ENCODE results near the gene GNB1. TPM values are rescaled to one million over a fixed set of nuclear protein-coding genes. Genes with fewer than 3 reads are reported as not detected.

GNB1 gene
- total and polyA plus RNA-seq, 12 donors: 79.6 to 482 (median 163) TPM

DNA sequence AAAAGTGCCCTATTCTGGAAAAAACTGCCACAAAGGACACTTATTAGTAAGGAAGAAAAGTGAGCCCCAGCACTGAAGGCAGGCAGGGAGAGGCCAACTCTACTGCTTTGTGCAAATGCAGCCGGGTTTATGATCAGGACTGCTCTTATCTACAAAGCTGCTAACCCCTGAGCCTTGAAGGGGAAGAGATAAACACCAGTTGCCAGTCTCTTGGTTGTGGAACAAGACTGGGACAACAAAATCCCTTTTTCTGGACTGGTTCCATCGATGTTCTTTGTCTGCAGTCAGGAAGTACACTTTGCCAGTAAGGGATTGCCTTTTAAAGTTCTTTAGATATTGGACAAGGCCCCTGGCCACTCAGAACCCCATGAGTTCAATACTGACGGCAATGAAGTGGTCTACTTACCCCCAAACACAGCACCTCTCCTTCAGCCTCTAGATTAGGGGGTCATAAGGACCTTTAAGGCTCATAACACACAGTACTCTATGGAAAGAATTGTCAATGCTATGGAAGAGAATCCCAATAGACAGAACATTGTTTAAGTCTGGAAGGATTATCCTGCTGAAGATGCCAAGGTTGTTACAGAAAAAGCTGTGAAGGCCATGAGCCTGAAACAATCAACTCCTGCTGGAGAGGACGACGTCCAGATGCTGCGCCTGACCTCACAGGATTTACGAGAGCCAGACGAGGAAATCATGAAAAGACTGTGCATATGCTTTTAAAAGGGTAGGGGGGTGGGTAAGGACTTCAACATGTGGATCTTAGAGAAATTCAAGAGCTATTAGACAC lies 43.6 kb downstream of the GNB1 start:
- Histone ChIP-seq H3K4me3 (peak overlapping the region in 1 of 4 donors; percentile 15), H3K27me3 (no peaks in the 10 kb centered on the region), H3K9me3 (replicated peaks in 1 of 3) (no peaks in the 10 kb centered on the region), H3K27ac (peak overlapping the region in 4 of 5 donors; percentile 9 to 77 (median 60)), H3K36me3 (replicated peaks in 1 of 2) (no peaks in the 10 kb centered on the region), H3K4me1 (replicated peaks in 1 of 2) (peaks cover 22 to 71% of the 10 kb centered on the region in 2 donors)
- peak in 5 of 7 donors; percentile 45 to 67 (median 48) for DNase-seq
- TF ChIP-seq CTCF (IDR thresholded peaks at IDR 0.05) (no peak), POLR2A (IDR thresholded peaks at IDR 0.05) (peak in 1 of 2 donors; percentile 37)
- intact Hi-C loops (cut with DNase I): no loop called here
- 20 to 35% (median 32%) methylated on average over 8 of the region's 8 CpGs for WGBS, 4 donors

DNA sequence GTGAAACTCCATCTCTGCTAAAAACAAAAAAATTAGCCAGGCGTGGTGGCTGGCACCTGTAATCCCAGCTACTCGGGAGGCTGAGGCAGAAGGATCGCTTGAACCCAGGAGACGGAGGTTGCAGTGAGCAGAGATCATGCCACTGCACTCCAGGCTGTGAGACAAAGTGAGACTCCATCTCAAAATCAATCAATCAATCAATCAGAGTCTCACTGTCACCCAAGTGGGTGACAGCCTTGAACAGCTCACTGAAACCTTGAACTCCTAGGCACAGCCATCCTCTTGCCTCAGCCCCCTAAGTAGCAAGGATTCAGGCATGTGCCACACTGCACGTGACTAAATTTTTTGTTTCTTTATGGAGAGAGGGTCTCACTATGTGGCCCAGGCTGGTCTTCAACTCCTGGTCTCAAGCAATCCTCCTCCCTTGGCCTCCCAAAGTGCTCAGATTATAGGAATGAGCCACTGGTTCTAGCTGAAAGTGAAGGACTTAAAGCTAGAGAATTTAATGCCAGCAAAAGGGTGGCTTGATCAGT lies 44.4 kb downstream of the GNB1 start:
- DNase-seq: no peak
- peak overlapping the region in 4 of 5 donors; percentile 9 to 77 (median 60) for H3K27ac ChIP-seq
- no peaks in the 10 kb centered on the region for H3K27me3 ChIP-seq
- H3K9me3 ChIP-seq (replicated peaks in 1 of 3): no peaks in the 10 kb centered on the region
- H3K4me3 ChIP-seq: peak overlapping the region in 1 of 4 donors; percentile 15
- no peaks in the 10 kb centered on the region for H3K36me3 ChIP-seq (replicated peaks in 1 of 2)
- peaks cover 27 to 79% of the 10 kb centered on the region in 2 donors for H3K4me1 ChIP-seq (replicated peaks in 1 of 2)
- 78 to 88% (median 86%) methylated on average over 5 of the region's 5 CpGs for WGBS, 4 donors
- TF ChIP-seq POLR2A (IDR thresholded peaks at IDR 0.05) (no peak), CTCF (IDR thresholded peaks at IDR 0.05) (no peak)
- intact Hi-C loops (cut with DNase I): no loop called here

DNA sequence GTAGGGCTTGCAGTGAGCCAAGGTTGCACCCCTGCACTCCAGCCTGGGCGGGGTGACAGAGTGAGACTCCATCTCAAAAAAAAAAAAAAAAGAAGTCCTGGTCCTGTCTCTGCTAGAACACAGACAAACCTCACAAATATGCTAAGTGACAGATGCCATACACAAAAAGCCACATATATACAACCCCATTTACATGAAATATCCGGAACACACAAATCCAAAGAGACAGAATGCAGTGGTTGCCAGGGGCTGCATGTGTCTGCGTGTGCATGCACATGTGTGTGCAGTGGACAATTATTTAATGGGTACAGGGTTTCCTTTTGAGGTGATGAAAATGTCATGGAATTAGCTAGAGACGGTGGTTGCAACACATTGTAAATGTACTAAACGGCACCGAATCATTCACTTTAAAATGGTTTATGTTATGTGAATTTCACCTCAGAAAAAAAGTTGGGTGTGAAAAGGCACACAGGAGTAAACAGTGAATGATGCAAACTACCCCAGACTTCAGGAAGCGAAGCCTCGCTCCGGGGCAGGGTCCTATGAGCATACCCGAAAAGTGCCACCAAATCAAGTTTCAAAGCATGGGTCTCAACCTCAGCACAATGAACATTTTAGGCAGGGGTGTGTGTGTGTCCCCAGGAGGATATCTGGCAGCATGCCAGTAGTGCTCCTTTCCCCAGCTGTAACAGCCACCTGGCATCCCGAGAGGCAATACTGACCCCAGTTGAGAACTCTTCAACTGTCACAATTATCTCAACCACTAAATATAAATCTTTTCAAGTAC lies 48.3 kb downstream of the GNB1 start:
- no peaks in the 10 kb centered on the region for H3K36me3 ChIP-seq (replicated peaks in 1 of 2)
- intact Hi-C loops (cut with DNase I): no loop called here
- peaks cover 24 to 74% of the 10 kb centered on the region in 2 donors for H3K4me1 ChIP-seq (replicated peaks in 1 of 2)
- no peak overlapping the region for H3K27ac ChIP-seq
- H3K4me3 ChIP-seq: no peak overlapping the region
- no peaks in the 10 kb centered on the region for H3K9me3 ChIP-seq (replicated peaks in 1 of 3)
- TF ChIP-seq CTCF (IDR thresholded peaks at IDR 0.05): no peak
- no peak for TF ChIP-seq POLR2A (IDR thresholded peaks at IDR 0.05)
- DNase-seq: peak in 2 of 7 donors; percentile 33 to 55
- WGBS, 4 donors: 74 to 81% (median 78%) methylated on average over 11 of the region's 11 CpGs
- no peaks in the 10 kb centered on the region for H3K27me3 ChIP-seq

DNA sequence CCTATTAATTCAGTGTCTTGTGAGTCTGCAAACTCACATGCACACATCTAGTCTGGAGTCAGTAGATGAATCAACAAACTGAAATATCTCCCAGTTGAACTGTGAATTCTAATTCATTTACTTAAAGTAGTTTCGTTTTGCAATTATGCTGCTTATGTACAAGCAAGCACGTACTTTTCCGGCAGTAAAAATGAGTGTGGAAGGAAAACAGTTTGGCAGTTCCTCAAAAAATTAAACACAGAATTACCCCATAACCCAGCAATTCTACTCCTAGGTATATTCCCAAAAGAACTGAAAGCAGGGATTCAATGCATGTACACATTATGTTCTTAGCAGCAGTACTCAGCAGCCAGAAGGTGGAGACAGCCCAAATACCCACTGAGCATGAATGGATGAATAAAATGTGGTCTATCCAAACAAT lies 49.3 kb downstream of the GNB1 start:
- intact Hi-C loops (cut with DNase I): no loop called here
- TF ChIP-seq CTCF (IDR thresholded peaks at IDR 0.05) (no peak), POLR2A (IDR thresholded peaks at IDR 0.05) (no peak)
- no peak overlapping the region for H3K4me3 ChIP-seq
- DNase-seq: no peak
- H3K9me3 ChIP-seq (replicated peaks in 1 of 3): no peaks in the 10 kb centered on the region
- peaks cover 14 to 64% of the 10 kb centered on the region in 2 donors for H3K4me1 ChIP-seq (replicated peaks in 1 of 2)
- H3K36me3 ChIP-seq (replicated peaks in 1 of 2): no peaks in the 10 kb centered on the region
- peak overlapping the region in 2 of 5 donors; percentile 31 to 61 for H3K27ac ChIP-seq
- H3K27me3 ChIP-seq: no peaks in the 10 kb centered on the region
- 29 to 38% (median 33%) methylated on average over 3 of the region's 3 CpGs for WGBS, 4 donors

Measured in adrenal gland (tissue), 12 donors.